ENCODE results near the gene SLC11A2.

Gene SLC11A2

DNA sequence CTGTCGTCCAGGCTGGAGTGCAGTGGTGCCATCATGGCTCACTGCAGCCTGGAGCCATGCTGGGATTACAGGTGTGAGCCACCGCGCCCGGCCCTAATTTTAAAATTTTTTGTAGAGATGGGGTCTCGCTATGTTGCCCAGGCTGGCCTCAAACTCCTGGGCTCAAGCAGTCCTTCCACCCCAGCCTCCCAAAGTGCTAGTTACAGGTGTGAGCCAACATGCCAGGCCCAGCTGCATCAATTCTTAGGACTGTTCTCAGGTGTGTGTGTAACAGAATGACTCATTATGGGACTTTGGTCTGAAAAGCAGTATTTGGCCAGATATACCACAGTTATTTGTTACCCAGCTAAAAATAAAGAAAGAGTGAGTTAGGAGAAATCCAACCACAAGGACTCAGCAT is 39.3 kb upstream of the SLC11A2 start:
- H3K36me3 ChIP-seq: peaks cover 56% of the 10 kb centered on the region
- no peak for DNase-seq
- no peak overlapping the region for H3K4me3 ChIP-seq (ENCODE audit: low read depth, low read length)
- no peaks in the 10 kb centered on the region for H3K9me3 ChIP-seq
- no peaks in the 10 kb centered on the region for H3K27me3 ChIP-seq
- H3K4me1 ChIP-seq: peaks cover 6% of the 10 kb centered on the region
- TF ChIP-seq, protein P1, sequence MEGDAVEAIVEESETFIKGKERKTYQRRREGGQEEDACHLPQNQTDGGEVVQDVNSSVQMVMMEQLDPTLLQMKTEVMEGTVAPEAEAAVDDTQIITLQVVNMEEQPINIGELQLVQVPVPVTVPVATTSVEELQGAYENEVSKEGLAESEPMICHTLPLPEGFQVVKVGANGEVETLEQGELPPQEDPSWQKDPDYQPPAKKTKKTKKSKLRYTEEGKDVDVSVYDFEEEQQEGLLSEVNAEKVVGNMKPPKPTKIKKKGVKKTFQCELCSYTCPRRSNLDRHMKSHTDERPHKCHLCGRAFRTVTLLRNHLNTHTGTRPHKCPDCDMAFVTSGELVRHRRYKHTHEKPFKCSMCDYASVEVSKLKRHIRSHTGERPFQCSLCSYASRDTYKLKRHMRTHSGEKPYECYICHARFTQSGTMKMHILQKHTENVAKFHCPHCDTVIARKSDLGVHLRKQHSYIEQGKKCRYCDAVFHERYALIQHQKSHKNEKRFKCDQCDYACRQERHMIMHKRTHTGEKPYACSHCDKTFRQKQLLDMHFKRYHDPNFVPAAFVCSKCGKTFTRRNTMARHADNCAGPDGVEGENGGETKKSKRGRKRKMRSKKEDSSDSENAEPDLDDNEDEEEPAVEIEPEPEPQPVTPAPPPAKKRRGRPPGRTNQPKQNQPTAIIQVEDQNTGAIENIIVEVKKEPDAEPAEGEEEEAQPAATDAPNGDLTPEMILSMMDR (IDR thresholded peaks at IDR 0.05; ENCODE audit: low read depth, low read length): no peak

DNA sequence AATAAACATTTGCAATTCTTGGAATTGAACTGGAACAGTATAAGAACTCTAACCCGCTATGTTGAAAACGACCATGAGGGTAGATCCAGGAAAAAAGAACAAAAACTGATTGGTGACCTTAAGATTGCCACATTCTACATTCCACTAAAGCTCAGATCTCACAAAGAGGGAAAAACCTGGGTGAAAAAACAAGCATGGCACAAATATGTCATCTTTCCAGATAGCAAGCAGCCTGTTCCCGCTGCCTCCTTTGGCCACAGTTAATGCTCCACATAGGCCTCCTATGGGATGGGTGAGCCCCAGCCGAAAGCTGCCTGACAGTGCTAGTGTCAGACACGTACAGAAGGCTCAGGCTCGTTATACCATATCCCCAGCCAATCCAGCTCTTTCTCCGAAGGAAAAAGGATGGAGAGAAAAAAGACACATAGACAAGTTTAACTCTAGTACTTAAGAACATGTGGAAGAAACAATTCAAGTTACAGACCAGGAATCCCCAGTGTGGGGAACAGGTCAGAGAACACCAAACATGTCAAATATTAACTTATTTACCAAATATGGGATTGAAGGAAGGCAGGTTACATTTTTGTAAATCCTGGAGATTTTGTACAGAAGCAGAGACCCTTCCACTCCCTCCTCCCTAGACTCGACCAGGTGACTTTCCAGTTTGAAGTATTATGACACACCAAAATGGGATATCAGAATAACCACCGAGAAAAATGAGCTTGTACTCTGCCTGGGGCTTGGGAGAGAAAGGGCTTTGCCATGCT is 36.6 kb upstream of the SLC11A2 start:
- no peaks in the 10 kb centered on the region for H3K9me3 ChIP-seq
- H3K4me1 ChIP-seq: no peaks in the 10 kb centered on the region
- no peak overlapping the region for H3K4me3 ChIP-seq (ENCODE audit: low read depth, low read length)
- DNase-seq: no peak
- TF ChIP-seq, protein P1 (IDR thresholded peaks at IDR 0.05; ENCODE audit: low read depth, low read length): no peak
- H3K27me3 ChIP-seq: no peaks in the 10 kb centered on the region
- H3K36me3 ChIP-seq: peaks cover 79% of the 10 kb centered on the region

DNA sequence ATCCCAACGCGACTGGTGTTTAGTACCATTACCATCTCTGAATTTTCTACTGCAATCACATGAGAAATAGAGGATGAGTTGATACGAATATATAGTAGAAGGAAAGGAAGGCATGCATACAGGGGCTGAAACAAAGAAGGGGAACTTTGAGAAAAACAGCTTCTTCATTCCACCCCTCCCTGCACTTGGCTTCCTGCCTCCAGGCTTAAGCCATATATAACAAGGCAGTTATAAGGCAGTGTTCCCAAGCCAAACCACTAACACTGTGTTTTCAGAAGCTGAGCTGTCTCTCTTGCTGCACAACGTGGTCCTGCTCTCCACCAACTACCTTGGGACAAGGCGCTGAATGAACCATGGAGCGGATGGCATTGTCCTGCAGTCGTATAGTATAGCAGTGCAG is 32.9 kb upstream of the SLC11A2 start:
- TF ChIP-seq, protein P1 (IDR thresholded peaks at IDR 0.05; ENCODE audit: low read depth, low read length): no peak
- H3K4me3 ChIP-seq (ENCODE audit: low read depth, low read length): no peak overlapping the region
- H3K36me3 ChIP-seq: peaks cover 78% of the 10 kb centered on the region
- no peaks in the 10 kb centered on the region for H3K9me3 ChIP-seq
- no peaks in the 10 kb centered on the region for H3K4me1 ChIP-seq
- no peaks in the 10 kb centered on the region for H3K27me3 ChIP-seq
- DNase-seq: no peak

DNA sequence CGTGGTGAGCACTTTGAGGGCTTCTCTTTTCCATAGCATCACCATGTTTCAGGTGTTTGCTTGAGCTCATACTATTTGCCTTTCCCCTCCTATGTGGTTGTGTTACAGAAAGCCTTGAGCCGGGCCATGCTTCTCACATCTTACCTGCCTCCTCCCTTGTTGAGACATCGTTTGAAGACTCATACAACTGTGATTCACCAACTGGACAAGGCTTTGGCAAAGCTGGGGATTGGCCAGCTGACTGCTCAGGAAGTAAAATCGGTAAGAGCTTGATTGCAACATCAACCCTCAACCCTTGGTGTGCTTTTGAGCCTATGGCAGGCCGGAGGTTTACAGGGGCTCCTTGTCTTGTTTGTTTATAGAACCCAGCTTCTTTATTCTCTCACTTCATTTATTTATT is 30.1 kb upstream of the SLC11A2 start:
- Histone ChIP-seq H3K9me3 (no peaks in the 10 kb centered on the region), H3K36me3 (peaks cover 73% of the 10 kb centered on the region), H3K4me3 (ENCODE audit: low read depth, low read length) (no peak overlapping the region), H3K4me1 (no peaks in the 10 kb centered on the region), H3K27me3 (no peaks in the 10 kb centered on the region)
- TF ChIP-seq, protein P1 (IDR thresholded peaks at IDR 0.05; ENCODE audit: low read depth, low read length): no peak
- DNase-seq: no peak

DNA sequence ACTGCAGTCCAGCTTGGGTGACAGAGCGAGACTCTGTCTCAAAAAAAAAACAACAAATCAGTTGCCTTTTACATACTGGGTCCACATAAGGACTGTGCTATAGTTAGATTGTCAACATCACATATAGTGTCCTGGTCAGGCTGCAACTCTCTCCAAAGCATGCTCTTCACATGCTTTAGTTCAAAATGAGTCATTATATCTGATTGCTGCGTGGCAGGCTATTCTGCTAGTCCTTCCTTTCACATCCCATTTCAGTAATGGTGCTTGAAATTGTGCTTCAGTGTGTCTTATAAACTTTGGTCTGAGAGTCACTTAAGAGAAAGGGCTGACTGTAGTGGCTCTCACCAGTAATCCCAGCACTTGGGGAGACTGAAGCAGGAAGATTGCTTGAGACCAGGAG is 28.9 kb upstream of the SLC11A2 start:
- TF ChIP-seq, protein P1 (IDR thresholded peaks at IDR 0.05; ENCODE audit: low read depth, low read length): no peak
- DNase-seq: no peak
- H3K4me1 ChIP-seq: no peaks in the 10 kb centered on the region
- no peaks in the 10 kb centered on the region for H3K9me3 ChIP-seq
- no peaks in the 10 kb centered on the region for H3K27me3 ChIP-seq
- peaks cover 67% of the 10 kb centered on the region for H3K36me3 ChIP-seq
- H3K4me3 ChIP-seq (ENCODE audit: low read depth, low read length): no peak overlapping the region

DNA sequence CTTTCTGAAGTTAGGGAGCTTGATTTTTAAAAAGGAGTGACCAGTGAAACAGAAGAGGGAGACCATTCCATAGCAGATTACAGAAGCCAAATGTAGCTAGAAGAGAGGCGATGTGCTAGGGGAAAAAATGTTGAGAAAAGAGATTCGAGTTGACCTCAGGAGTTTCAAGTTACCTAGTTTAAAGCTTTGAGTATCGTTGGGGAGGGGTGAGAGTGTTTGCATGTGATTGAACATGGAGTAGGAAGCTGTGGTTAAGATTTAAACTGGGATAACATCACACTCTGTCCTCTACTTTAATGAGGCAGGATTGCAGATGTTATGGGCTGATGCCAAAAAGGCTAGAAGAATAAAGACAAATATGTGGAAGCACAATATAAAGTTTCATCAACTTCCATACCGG is 25.6 kb upstream of the SLC11A2 start:
- H3K4me1 ChIP-seq: no peaks in the 10 kb centered on the region
- no peak for DNase-seq
- no peak overlapping the region for H3K4me3 ChIP-seq (ENCODE audit: low read depth, low read length)
- H3K27me3 ChIP-seq: no peaks in the 10 kb centered on the region
- H3K36me3 ChIP-seq: peaks cover 34% of the 10 kb centered on the region
- TF ChIP-seq, protein P1 (IDR thresholded peaks at IDR 0.05; ENCODE audit: low read depth, low read length): no peak
- no peaks in the 10 kb centered on the region for H3K9me3 ChIP-seq

Measured in BE2C (cell line).